ENCODE data around the gene ANGEL2. TPM values are rescaled to one million over a fixed set of nuclear protein-coding genes. Genes with fewer than 3 reads are reported as not detected.

Gene ANGEL2
- total and polyA plus RNA-seq, 12 donors: 17.7 to 47.3 (median 27.6) TPM

GRCh38 chr1:212950243-212951125 lies 65.2 kb downstream of the ANGEL2 start, which contains the start of gene VASH2:
TSS of gene VASH2 (plus strand) at chr1:212950541. CDS start at chr1:212951543, 1,002 bp downstream.
- no peak for TF ChIP-seq CTCF (IDR thresholded peaks at IDR 0.05)
- no peak for TF ChIP-seq POLR2A (IDR thresholded peaks at IDR 0.05)
- no peak within 1 kb of the TSS for H3K27ac ChIP-seq
- H3K9me3 ChIP-seq (replicated peaks in 1 of 3): no peaks in the 10 kb centered on the region
- peaks cover 12 to 13% of the 10 kb centered on the region in 2 donors for H3K4me1 ChIP-seq (replicated peaks in 1 of 2)
- intact Hi-C loops (cut with DNase I): no loop called here
- H3K36me3 ChIP-seq (replicated peaks in 1 of 2): no peaks in the 10 kb centered on the region
- H3K27me3 ChIP-seq: peaks cover 6% of the 10 kb centered on the region
- WGBS, 4 donors: 0 to 5% (median 1%) methylated on average over 12 to 61 of the region's 61 CpGs
- DNase-seq: peak; percentile 67 to 84 (median 80)
- peak within 1 kb of the TSS in 2 of 4 donors; percentile 32 to 58 for H3K4me3 ChIP-seq

GRCh38 chr1:212949771-212950170 lies 65.9 kb downstream of the ANGEL2 start:
- H3K27ac ChIP-seq: no peak overlapping the region
- peaks cover 12 to 13% of the 10 kb centered on the region in 2 donors for H3K4me1 ChIP-seq (replicated peaks in 1 of 2)
- 23 to 47% (median 34%) methylated on average over 2 of the region's 2 CpGs for WGBS, 4 donors
- peaks cover 6% of the 10 kb centered on the region for H3K27me3 ChIP-seq
- peak overlapping the region in 1 of 4 donors; percentile 58 for H3K4me3 ChIP-seq
- no peaks in the 10 kb centered on the region for H3K36me3 ChIP-seq (replicated peaks in 1 of 2)
- H3K9me3 ChIP-seq (replicated peaks in 1 of 3): no peaks in the 10 kb centered on the region
- intact Hi-C loops (cut with DNase I): no loop called here
- no peak for TF ChIP-seq CTCF (IDR thresholded peaks at IDR 0.05)
- no peak for TF ChIP-seq POLR2A (IDR thresholded peaks at IDR 0.05)
- no peak for DNase-seq

- Histone ChIP-seq H3K27me3 (peaks cover 6% of the 10 kb centered on the region), H3K4me1 (replicated peaks in 1 of 2) (peaks cover 12 to 13% of the 10 kb centered on the region in 2 donors), H3K9me3 (replicated peaks in 1 of 3) (no peaks in the 10 kb centered on the region), H3K36me3 (replicated peaks in 1 of 2) (no peaks in the 10 kb centered on the region), H3K27ac (no peak overlapping the region), H3K4me3 (no peak overlapping the region)
- intact Hi-C loops (cut with DNase I): no loop called here
- TF ChIP-seq POLR2A (IDR thresholded peaks at IDR 0.05) (no peak), CTCF (IDR thresholded peaks at IDR 0.05) (no peak)
- DNase-seq: no peak
Measured at GRCh38 chr1:212946872-212947271, 68.8 kb downstream of the ANGEL2 start.

GRCh38 chr1:212945463-212946160 lies 70.1 kb downstream of the ANGEL2 start:
- H3K9me3 ChIP-seq (replicated peaks in 1 of 3): no peaks in the 10 kb centered on the region
- H3K4me3 ChIP-seq: no peak overlapping the region
- H3K27ac ChIP-seq: no peak overlapping the region
- no peaks in the 10 kb centered on the region for H3K36me3 ChIP-seq (replicated peaks in 1 of 2)
- intact Hi-C loops (cut with DNase I): no loop called here
- H3K4me1 ChIP-seq (replicated peaks in 1 of 2): peaks cover 7% of the 10 kb centered on the region in 2 donors
- peaks cover under 1% of the 10 kb centered on the region for H3K27me3 ChIP-seq
- DNase-seq: no peak
- TF ChIP-seq CTCF (IDR thresholded peaks at IDR 0.05): no peak
- no peak for TF ChIP-seq POLR2A (IDR thresholded peaks at IDR 0.05)
- 70 to 90% (median 84%) methylated on average over 4 of the region's 4 CpGs for WGBS, 4 donors

All from adrenal gland (tissue), 12 donors.